T-cell (primary cell): ENCODE data around the gene MYOM3. TPM values are rescaled to one million over a fixed set of nuclear protein-coding genes. Genes with fewer than 3 reads are reported as not detected.

Experiments used
- ATAC-seq, 4 experiments: fragments of 200-7000 bp in 3 of 4; fragments of 150-1000 bp in 1 of 4; cut with Tn5 transposase; replicated peaks in 1 of 4; 1 replicate in 3 of 4; 2 replicates in 1 of 4; pipeline ENCODE4 v1.10.0; 2021; ENCODE audit warnings: moderate library complexity in 3 of 4, mild to moderate bottlenecking in 2 of 4, moderate number of reproducible peaks in 1 of 4
- CTCF ChIA-PET, 2 donors: fragments of 300-600 bp; sonication (Branson Sonifier 250); formaldehyde crosslinking; loops; one replicate each; lab custom pipeline; 2022; ENCODE audit warnings: antibody characterized with exemption in 2 of 2; lab: Charles Lee
- POLR2A ChIA-PET, 2 donors: fragments of 300-600 bp; sonication (Branson Sonifier 250); formaldehyde crosslinking; loops; one replicate each; lab custom pipeline; 2022; ENCODE audit warnings: antibody characterized with exemption in 2 of 2; lab: Charles Lee
- DNase-seq, 35 experiments: peaks; one replicate each; pipeline versions ENCODE4 v3.0.0 to v3.0.0-alpha.2; 2013 to 2023
- H3K27ac ChIP-seq: one replicate; pipeline ENCODE4 v1.5.1; 2013; ENCODE audit warnings: low read length
- H3K27me3 ChIP-seq, 2 experiments: replicated peaks in 1 of 2; 1 replicate in 1 of 2; 2 replicates in 1 of 2; pipeline versions ENCODE4 v1.6.1 to v1.7.0; 2013; ENCODE audit warnings: low read length in 1 of 2, mixed read lengths in 1 of 2; ENCODE audit not compliant: control insufficient read depth in 2 of 2, insufficient read depth in 2 of 2; ENCODE audit errors: extremely low read depth in 1 of 2
- H3K36me3 ChIP-seq, 2 donors: 1 replicate in 1 of 2; 2 replicates in 1 of 2; pipeline versions ENCODE4 v1.6.1 to v1.7.0; 2013; ENCODE audit warnings: low read length in 1 of 2; ENCODE audit not compliant: control insufficient read depth in 2 of 2, insufficient read depth in 1 of 2; ENCODE audit errors: extremely low read depth in 1 of 2
- H3K4me1 ChIP-seq, 2 experiments: 1 replicate in 1 of 2; 2 replicates in 1 of 2; pipeline versions ENCODE4 v1.6.1 to v1.7.0; 2013; ENCODE audit warnings: low read length in 2 of 2, mixed read lengths in 1 of 2; ENCODE audit not compliant: insufficient read depth in 2 of 2, control insufficient read depth in 1 of 2; ENCODE audit errors: extremely low read depth in 1 of 2
- H3K4me3 ChIP-seq, 2 donors: 1 replicate in 1 of 2; 2 replicates in 1 of 2; pipeline versions ENCODE4 v1.5.1 to v1.7.0; 2013; ENCODE audit warnings: mild to moderate bottlenecking in 2 of 2, low read length in 1 of 2, moderate library complexity in 1 of 2; ENCODE audit not compliant: control insufficient read depth in 1 of 2; ENCODE audit errors: extremely low read depth in 1 of 2
- H3K9me3 ChIP-seq: 2 replicates; pipeline ENCODE4 v1.7.0; 2013
- H3K27ac Mint-ChIP-seq, 2 donors: one replicate each; pipeline ENCODE4 v1.8.0; 2020 to 2021; ENCODE audit warnings: mild to moderate bottlenecking in 2 of 2, mixed read lengths in 2 of 2
- H3K27me3 Mint-ChIP-seq, 2 donors: one replicate each; pipeline ENCODE4 v1.8.0; 2021 to 2022; ENCODE audit warnings: mixed read lengths in 2 of 2
- H3K36me3 Mint-ChIP-seq: one replicate; pipeline ENCODE4 v1.8.0; 2021; ENCODE audit warnings: mixed read lengths
- H3K4me1 Mint-ChIP-seq, 3 donors: one replicate each; pipeline ENCODE4 v1.8.0; 2020 to 2022; ENCODE audit warnings: mixed read lengths in 3 of 3, mild to moderate bottlenecking in 1 of 3
- H3K4me3 Mint-ChIP-seq, 3 donors: one replicate each; pipeline ENCODE4 v1.8.0; 2020 to 2022; ENCODE audit warnings: mild to moderate bottlenecking in 3 of 3, mixed read lengths in 3 of 3, moderate library complexity in 3 of 3
- H3K9me3 Mint-ChIP-seq, 3 donors: one replicate each; pipeline ENCODE4 v1.8.0; 2020 to 2022; ENCODE audit warnings: mixed read lengths in 3 of 3
- WGBS: methylation state at CpG from one replicate; pipeline ENCODE4 v1.1.5; 2013; ENCODE audit warnings: missing lambda C conversion rate; ENCODE audit not compliant: insufficient coverage; 5-methylcytosine and 5-hydroxymethylcytosine counted together
- total RNA-seq, 35 experiments: library from RNA in 6 of 35; stranded (reverse) in 6 of 35; fragments of 120-200 nt in 1 of 35; gene quantifications; one replicate each; pipeline versions ENCODE4 v1.2.1 to v1.2.4 and lab custom pipeline; 2013 to 2026

MYOM3 gene
- total RNA-seq (not detected), total RNA-seq (lab: John Stamatoyannopoulos, UW) (0 to 0.09 (median 0) reads per million in 29 experiments)
- 0.29 TPM for total RNA-seq (2013)

DNA sequence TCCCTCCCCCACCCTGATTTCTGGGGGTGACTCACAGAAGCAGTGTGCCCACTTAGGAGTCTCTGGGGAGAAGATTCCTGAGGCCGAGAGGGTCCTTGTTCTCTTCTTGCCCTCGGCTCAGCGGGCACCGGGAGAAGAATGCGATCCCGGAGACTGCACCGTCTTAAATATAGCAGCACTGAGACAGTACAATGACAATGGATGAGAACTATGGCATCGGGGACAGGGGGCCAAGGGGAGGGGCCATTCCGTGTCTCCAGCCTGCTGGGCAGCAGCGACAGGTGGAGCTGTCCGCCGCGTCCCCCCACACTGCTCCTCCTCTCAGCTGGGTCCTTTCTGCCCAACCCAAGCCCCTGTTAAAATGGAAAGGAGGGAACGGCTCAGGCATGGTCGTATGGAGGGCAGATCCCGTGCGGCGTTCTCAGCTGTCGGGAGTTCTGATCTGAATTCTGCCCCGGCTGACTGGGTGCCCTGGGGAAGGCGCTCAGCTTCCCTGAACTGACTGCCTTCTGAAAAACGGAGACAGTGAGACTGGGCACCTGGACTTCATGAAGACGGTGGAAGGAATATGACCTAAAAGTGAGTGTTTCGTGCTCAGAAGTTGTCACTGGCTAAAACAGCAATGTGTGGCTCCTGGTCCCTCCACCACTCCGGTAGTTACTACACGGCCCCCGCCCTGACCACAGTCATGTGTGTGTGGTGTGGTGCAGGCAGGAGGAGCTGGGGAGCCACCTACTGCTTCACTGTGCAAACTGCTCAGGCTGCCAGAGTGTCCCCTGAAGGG is at the start of gene MYOM3:
TSS of gene MYOM3 (minus strand) at position 140 of the 784 bp plus-strand sequence. CDS start 3,499 bp downstream, outside the sequence.
- ATAC-seq (peak; percentile 85 to 96 (median 90)), DNase-seq (peak in 31 of 35 experiments; percentile 3 to 52 (median 41))
- no peaks in the 10 kb centered on the region for H3K9me3 ChIP-seq
- CTCF ChIA-PET: no interaction called here
- H3K27me3 Mint-ChIP-seq: peaks cover 21 to 34% of the 10 kb centered on the region in 2 donors
- 47% methylated on average over 16 of the region's 27 CpGs for WGBS
- peaks cover 5 to 15% (median 11%) of the 10 kb centered on the region in 3 donors for H3K4me1 Mint-ChIP-seq
- H3K4me1 ChIP-seq: peaks cover 0 to 10% of the 10 kb centered on the region in 2 experiments
- peaks cover 0 to 50% of the 10 kb centered on the region in 2 experiments for H3K27me3 ChIP-seq
- no peak within 1 kb of the TSS for H3K27ac ChIP-seq
- H3K4me3 Mint-ChIP-seq: peak within 1 kb of the TSS in 2 of 3 donors; percentile 13 to 27
- no peak within 1 kb of the TSS for H3K27ac Mint-ChIP-seq
- H3K9me3 Mint-ChIP-seq: no peaks in the 10 kb centered on the region
- H3K4me3 ChIP-seq: no peak within 1 kb of the TSS
- no peaks in the 10 kb centered on the region for H3K36me3 ChIP-seq
- POLR2A ChIA-PET: no interaction called here
- H3K36me3 Mint-ChIP-seq: no peaks in the 10 kb centered on the region

DNA sequence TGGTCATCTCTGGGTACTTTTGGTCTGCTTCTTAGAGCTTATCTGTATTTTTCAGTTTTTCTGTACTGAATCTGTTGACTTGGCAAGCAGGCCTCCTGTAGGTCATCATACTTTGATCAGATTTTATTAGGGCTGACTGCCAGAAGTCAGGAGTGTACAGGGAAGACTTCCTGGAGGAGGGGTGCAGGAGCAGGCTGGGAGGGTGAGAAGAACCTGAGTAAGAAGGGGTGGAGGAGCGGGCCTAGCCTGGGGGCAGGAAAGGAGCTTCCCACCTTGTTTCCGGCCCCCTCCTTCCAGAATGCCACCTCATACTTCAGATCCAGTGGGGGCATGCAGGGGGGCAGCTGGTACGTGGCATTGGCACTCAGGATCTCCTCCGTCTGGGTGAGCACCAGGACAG is 49.3 kb upstream of the MYOM3 start:
- no peaks in the 10 kb centered on the region for H3K27me3 ChIP-seq
- Mint-ChIP-seq H3K4me1 (peaks cover 0 to 4% (median 0%) of the 10 kb centered on the region in 3 donors), H3K36me3 (peaks cover 16% of the 10 kb centered on the region), H3K27ac (no peak overlapping the region), H3K4me3 (no peak overlapping the region), H3K27me3 (no peaks in the 10 kb centered on the region), H3K9me3 (no peaks in the 10 kb centered on the region)
- H3K4me3 ChIP-seq: no peak overlapping the region
- DNase-seq (no peak), ATAC-seq (no peak)
- peaks cover 0 to 15% of the 10 kb centered on the region in 2 donors for H3K36me3 ChIP-seq
- no peak overlapping the region for H3K27ac ChIP-seq
- CTCF ChIA-PET: no interaction called here
- H3K9me3 ChIP-seq: no peaks in the 10 kb centered on the region
- POLR2A ChIA-PET: no interaction called here
- H3K4me1 ChIP-seq: no peaks in the 10 kb centered on the region
- 93% methylated on average over 2 of the region's 4 CpGs for WGBS

DNA sequence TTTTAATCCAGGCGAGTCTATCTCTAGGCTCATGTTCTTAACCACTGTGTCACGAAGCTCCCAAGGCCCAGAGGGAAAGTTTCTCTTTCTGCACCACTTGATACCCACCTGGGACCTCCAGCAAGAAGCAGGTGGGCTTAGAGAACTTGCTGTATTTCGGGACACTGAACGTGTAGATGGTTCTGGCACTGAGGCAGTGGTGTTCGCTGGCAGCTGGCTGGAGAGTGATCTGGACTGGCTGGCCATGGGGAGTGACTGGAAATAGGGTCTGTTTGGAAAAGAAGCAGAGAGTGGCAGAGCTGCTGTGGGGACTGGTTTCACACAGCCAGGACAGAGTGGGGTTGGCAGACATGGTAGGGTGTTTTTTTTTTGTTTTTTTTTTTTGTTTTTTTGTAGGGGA is 47.4 kb upstream of the MYOM3 start:
- Mint-ChIP-seq H3K4me1 (peaks cover 0 to 4% (median 0%) of the 10 kb centered on the region in 3 donors), H3K4me3 (no peak overlapping the region), H3K27me3 (no peaks in the 10 kb centered on the region), H3K9me3 (no peaks in the 10 kb centered on the region), H3K27ac (no peak overlapping the region), H3K36me3 (peaks cover 8% of the 10 kb centered on the region)
- Histone ChIP-seq H3K36me3 (peaks cover 0 to 11% of the 10 kb centered on the region in 2 donors), H3K27me3 (no peaks in the 10 kb centered on the region), H3K4me1 (no peaks in the 10 kb centered on the region), H3K9me3 (no peaks in the 10 kb centered on the region), H3K27ac (no peak overlapping the region), H3K4me3 (no peak overlapping the region)
- ChIA-PET POLR2A (no interaction called here), CTCF (no interaction called here)
- no peak for DNase-seq
- ATAC-seq: no peak
- WGBS: 100% methylated on average over 4 of the region's 5 CpGs

DNA sequence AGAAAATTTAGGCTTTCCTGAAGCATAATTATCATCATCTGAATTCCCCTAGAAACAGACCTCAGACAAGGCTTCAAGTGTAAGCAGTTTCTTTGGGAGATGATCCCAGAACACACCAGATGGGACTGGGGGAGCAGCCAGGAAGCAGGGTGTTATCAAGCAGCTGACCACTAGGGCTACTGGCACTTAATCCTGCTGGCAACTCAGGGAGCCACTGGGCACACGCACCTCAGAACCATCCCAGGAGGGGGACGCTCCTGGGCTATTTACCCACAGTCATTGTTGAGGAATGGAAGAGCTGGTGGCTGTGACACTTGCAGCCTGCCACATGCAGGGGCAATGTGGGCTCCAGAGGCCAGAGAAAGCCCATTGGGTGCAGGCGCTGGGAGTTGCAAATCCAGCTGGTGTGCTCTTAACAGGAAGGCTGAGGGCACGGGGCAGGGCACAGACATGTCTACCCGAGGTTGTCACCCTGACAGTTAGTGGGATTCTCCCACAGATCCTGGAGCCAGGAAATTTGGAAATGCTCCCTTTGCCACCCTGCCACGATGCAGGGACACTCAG is 46.1 kb upstream of the MYOM3 start:
- Histone ChIP-seq H3K36me3 (peaks cover 0 to 11% of the 10 kb centered on the region in 2 donors), H3K27me3 (peaks cover 0 to 1% of the 10 kb centered on the region in 2 experiments), H3K9me3 (no peaks in the 10 kb centered on the region), H3K27ac (no peak overlapping the region), H3K4me3 (no peak overlapping the region), H3K4me1 (no peaks in the 10 kb centered on the region)
- Mint-ChIP-seq H3K27me3 (peaks cover 0 to 2% of the 10 kb centered on the region in 2 donors), H3K4me1 (peaks cover 0 to 4% (median 0%) of the 10 kb centered on the region in 3 donors), H3K36me3 (peaks cover 8% of the 10 kb centered on the region), H3K27ac (no peak overlapping the region), H3K4me3 (no peak overlapping the region), H3K9me3 (no peaks in the 10 kb centered on the region)
- ChIA-PET POLR2A (no interaction called here), CTCF (no interaction called here)
- ATAC-seq: no peak
- no peak for DNase-seq
- WGBS: 81% methylated on average over 5 of the region's 6 CpGs

DNA sequence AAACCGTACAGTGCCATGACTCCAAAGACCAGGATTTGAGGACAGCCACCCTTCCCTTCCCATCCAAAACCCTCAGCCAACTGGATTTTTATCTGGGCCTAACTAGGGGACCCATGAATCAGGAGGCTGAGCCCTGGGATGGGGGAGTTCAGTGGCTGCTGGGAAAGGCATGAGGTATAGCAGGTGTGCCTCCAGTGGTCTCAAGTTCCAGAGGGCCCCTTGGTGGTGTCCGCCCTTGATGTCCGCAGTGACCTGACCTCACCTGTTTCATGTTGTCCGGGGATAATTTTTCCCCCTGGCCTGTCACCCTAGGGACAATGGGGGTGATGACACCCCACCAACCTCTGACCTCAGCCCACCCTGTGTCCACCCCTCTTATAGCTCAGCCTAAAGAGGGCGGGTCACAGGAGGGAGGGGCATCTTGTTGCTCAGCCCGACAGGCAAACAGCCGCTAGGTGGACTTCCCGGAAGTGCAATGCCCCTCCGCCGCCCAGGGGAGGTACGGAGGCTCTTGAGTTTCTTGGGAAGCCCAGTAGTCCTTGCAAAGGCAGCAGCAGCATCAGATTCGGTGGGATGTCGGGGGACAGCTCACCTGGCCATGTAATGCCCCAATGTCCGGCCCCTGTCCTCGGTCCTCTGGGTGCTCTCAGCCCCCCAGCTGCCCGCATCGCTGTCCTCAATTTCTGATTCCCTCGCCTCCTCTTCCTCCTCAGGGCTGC is 44.8 kb upstream of the MYOM3 start:
- H3K27me3 Mint-ChIP-seq: peaks cover 2 to 8% of the 10 kb centered on the region in 2 donors
- no peak for DNase-seq
- no peak overlapping the region for H3K4me3 ChIP-seq
- no peaks in the 10 kb centered on the region for H3K9me3 Mint-ChIP-seq
- peaks cover 8% of the 10 kb centered on the region in 2 experiments for H3K27me3 ChIP-seq
- H3K4me1 Mint-ChIP-seq: no peaks in the 10 kb centered on the region
- no peaks in the 10 kb centered on the region for H3K9me3 ChIP-seq
- H3K36me3 ChIP-seq: peaks cover 0 to 11% of the 10 kb centered on the region in 2 donors
- POLR2A ChIA-PET: no interaction called here
- peaks cover 8% of the 10 kb centered on the region for H3K36me3 Mint-ChIP-seq
- H3K27ac Mint-ChIP-seq: no peak overlapping the region
- no peak for ATAC-seq
- H3K4me1 ChIP-seq: no peaks in the 10 kb centered on the region
- 97% methylated on average over 14 of the region's 18 CpGs for WGBS
- CTCF ChIA-PET: interaction anchor here in 1 of 2 donors (0.6 kb wide), 1 partner anchor 935 kb away, joined by 7 read pairs; no protein-coding TSS in a partner anchor
- H3K27ac ChIP-seq: no peak overlapping the region
- no peak overlapping the region for H3K4me3 Mint-ChIP-seq
